Stimulated activated CD4-positive, alpha-beta T cell treated with anti-CD3 and anti-CD28 coated beads, Interleukin-15, amount 100 ng/mL, for 48 hours (primary cell): ENCODE results near the gene C2orf68.
"Not testable (repeated sequence)": the region's sequence is repeated elsewhere in the genome, so short reads cannot be mapped to it uniquely, and the experiment has no call there.

Experiments used
- DNase-seq, 2 donors: peaks; one replicate each; pipeline ENCODE4 v3.0.0-alpha.2; 2020; ENCODE audit warnings: low read depth in 2 of 2

The C2orf68 gene

GRCh38 chr2:85611705-85612587, at the start of gene C2orf68:
Gene C2orf68 (minus strand): TSS chr2:85612066. CDS start chr2:85611984, 82 bp downstream.
- peak; percentile 81 to 86 for DNase-seq

GRCh38 chr2:85661139-85661858, 49.4 kb upstream of the C2orf68 start:
- no peak for DNase-seq

GRCh38 chr2:85660725-85661124, 48.9 kb upstream of the C2orf68 start:
- no peak for DNase-seq

GRCh38 chr2:85660301-85660700, 48.4 kb upstream of the C2orf68 start:
- not testable (repeated sequence) for DNase-seq

GRCh38 chr2:85659324-85659981, 47.6 kb upstream of the C2orf68 start:
- no peak for DNase-seq

GRCh38 chr2:85657399-85657798, 45.5 kb upstream of the C2orf68 start:
- DNase-seq = not testable (repeated sequence)

- DNase-seq = no peak
These were observed 44.6 kb upstream of the C2orf68 start for GRCh38 chr2:85656468-85656867.

- DNase-seq = no peak
These were observed 44.1 kb upstream of the C2orf68 start for GRCh38 chr2:85655961-85656417.

- DNase-seq = no peak
These were observed 42.1 kb upstream of the C2orf68 start for GRCh38 chr2:85653996-85654395.

GRCh38 chr2:85652056-85652455, 40.2 kb upstream of the C2orf68 start:
- no peak for DNase-seq

- DNase-seq = no peak
These were observed 39.2 kb upstream of the C2orf68 start for GRCh38 chr2:85651097-85651496.

GRCh38 chr2:85650456-85650855, 38.6 kb upstream of the C2orf68 start:
- DNase-seq = no peak

- no peak for DNase-seq
These were observed 37.6 kb upstream of the C2orf68 start for GRCh38 chr2:85649201-85650190.

- DNase-seq = no peak
These were observed 36.8 kb upstream of the C2orf68 start for GRCh38 chr2:85648619-85649018.

GRCh38 chr2:85647823-85648526, 36.1 kb upstream of the C2orf68 start:
- DNase-seq = no peak

GRCh38 chr2:85646166-85646565, 34.3 kb upstream of the C2orf68 start:
- no peak for DNase-seq

GRCh38 chr2:85644909-85645308, 33.0 kb upstream of the C2orf68 start:
- no peak for DNase-seq

- DNase-seq = no peak
These were observed 30.9 kb upstream of the C2orf68 start for GRCh38 chr2:85642725-85643124.

- no peak for DNase-seq
These were observed 23.8 kb upstream of the C2orf68 start for GRCh38 chr2:85635636-85636035.

GRCh38 chr2:85635011-85635410, 23.1 kb upstream of the C2orf68 start:
- no peak for DNase-seq
